ENCODE data around the gene ZMYM2.

Gene ZMYM2

GRCh38 chr13:20109037-20109436, 150.5 kb downstream of the ZMYM2 start:
- no peak for DNase-seq

- DNase-seq: no peak
These were observed 155.6 kb downstream of the ZMYM2 start for GRCh38 chr13:20114066-20114610.

- no peak for DNase-seq
These were observed 157.7 kb downstream of the ZMYM2 start for GRCh38 chr13:20116213-20116612.

GRCh38 chr13:20118268-20119140, 160.0 kb downstream of the ZMYM2 start:
- DNase-seq: no peak

GRCh38 chr13:20119960-20120359, 161.4 kb downstream of the ZMYM2 start:
- no peak for DNase-seq

- DNase-seq: no peak
These were observed 162.6 kb downstream of the ZMYM2 start for GRCh38 chr13:20121159-20121525.

- DNase-seq: no peak
These were observed 165.8 kb downstream of the ZMYM2 start for GRCh38 chr13:20124303-20124702.

- DNase-seq: no peak
These were observed 166.7 kb downstream of the ZMYM2 start for GRCh38 chr13:20125129-20125782.

GRCh38 chr13:20125783-20126165, 167.2 kb downstream of the ZMYM2 start:
- no peak for DNase-seq

- DNase-seq: no peak
These were observed 168.2 kb downstream of the ZMYM2 start for GRCh38 chr13:20126541-20127261.

GRCh38 chr13:20127262-20127561, 168.7 kb downstream of the ZMYM2 start:
- no peak for DNase-seq

GRCh38 chr13:20127562-20128458, 169.3 kb downstream of the ZMYM2 start:
- peak; percentile 49 for DNase-seq

- no peak for DNase-seq
These were observed 170.0 kb downstream of the ZMYM2 start for GRCh38 chr13:20128459-20128931.

GRCh38 chr13:20129076-20129475, 170.5 kb downstream of the ZMYM2 start:
- DNase-seq: no peak

GRCh38 chr13:20130012-20130411, 171.5 kb downstream of the ZMYM2 start:
- DNase-seq: no peak

- DNase-seq: no peak
These were observed 172.1 kb downstream of the ZMYM2 start for GRCh38 chr13:20130652-20131051.

- DNase-seq: no peak
These were observed 172.7 kb downstream of the ZMYM2 start for GRCh38 chr13:20131057-20131832.

GRCh38 chr13:20132052-20132634, 173.6 kb downstream of the ZMYM2 start:
- no peak for DNase-seq

- no peak for DNase-seq
These were observed 176.2 kb downstream of the ZMYM2 start for GRCh38 chr13:20134732-20135131.

- DNase-seq: no peak
These were observed 178.5 kb downstream of the ZMYM2 start for GRCh38 chr13:20136781-20137703.
